ENCODE data around the gene IQCH. TPM values are rescaled to one million over a fixed set of nuclear protein-coding genes. Genes with fewer than 3 reads are reported as not detected.
A peak's percentile ranks its signal among the peaks of the same experiment; 100 is the strongest.

The IQCH gene
- total RNA-seq, 1 donor from 2014 or later: 2.0 TPM

DNA sequence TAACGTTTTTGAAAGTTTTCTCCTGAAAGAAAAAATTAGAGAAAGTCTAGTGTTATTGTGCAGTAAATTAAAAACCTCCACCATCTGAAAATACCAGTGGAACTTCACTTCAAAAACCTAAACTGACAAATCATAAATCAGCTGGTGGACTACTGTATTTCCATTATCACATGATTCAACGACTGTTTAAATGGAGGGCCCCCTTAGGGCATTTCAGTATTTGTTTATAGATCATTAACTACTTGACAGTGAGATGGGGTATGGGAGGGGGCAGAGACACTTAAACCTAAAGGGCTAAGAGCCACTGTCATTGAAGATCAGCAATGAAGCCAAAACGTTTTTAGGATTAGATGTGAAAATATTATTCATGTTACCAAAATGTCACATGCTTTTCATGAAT lies 257.6 kb downstream of the IQCH start:
- no peak for DNase-seq (ENCODE audit: extremely low spot score, unreplicated experiment)
- Mint-ChIP-seq H3K36me3 (peaks cover 19% of the 10 kb centered on the region), H3K4me1 (ENCODE audit: unreplicated experiment) (peaks cover 7% of the 10 kb centered on the region), H3K27me3 (no peaks in the 10 kb centered on the region), H3K9me3 (no peaks in the 10 kb centered on the region), H3K4me3 (no peak overlapping the region), H3K27ac (no peak overlapping the region)
- TF ChIP-seq, protein P1, sequence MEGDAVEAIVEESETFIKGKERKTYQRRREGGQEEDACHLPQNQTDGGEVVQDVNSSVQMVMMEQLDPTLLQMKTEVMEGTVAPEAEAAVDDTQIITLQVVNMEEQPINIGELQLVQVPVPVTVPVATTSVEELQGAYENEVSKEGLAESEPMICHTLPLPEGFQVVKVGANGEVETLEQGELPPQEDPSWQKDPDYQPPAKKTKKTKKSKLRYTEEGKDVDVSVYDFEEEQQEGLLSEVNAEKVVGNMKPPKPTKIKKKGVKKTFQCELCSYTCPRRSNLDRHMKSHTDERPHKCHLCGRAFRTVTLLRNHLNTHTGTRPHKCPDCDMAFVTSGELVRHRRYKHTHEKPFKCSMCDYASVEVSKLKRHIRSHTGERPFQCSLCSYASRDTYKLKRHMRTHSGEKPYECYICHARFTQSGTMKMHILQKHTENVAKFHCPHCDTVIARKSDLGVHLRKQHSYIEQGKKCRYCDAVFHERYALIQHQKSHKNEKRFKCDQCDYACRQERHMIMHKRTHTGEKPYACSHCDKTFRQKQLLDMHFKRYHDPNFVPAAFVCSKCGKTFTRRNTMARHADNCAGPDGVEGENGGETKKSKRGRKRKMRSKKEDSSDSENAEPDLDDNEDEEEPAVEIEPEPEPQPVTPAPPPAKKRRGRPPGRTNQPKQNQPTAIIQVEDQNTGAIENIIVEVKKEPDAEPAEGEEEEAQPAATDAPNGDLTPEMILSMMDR (conservative IDR thresholded peaks at IDR 0.05): no peak

DNA sequence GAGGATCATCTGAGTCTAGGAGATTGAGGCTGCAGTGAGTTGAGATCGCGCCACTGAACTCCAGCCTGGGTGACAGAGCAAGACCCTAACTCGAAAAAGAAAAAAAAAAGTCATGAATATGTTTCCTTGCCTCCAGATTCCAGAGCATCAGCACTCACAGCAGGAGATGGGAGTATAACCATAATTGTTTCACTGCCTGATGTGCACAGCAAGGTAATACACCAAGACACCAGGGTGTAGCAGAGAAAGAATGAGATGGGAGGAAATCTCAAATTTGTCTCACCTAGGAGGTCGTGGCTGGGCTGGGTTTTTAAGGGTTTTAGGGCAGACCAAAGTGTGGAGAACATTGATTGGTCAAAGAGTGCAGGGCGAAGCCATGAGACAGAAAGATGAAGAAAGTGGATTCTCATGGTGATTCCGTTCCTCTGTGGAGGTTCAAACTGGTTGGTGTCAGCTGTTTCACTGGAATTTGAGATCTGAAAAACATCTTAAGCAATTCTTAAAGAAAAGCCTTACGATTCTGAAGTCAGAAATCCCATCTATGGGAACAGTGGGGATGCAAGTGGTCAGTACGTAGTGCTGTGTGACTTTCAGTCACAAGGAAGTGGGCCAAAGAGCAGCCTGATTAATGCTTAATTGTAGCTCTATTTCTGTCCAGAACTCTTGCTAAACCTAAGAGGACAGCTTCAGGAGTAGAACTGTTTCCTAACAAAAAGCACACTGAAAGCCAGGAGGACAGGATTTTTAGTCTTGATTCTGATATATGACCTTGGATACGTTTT lies 258.5 kb downstream of the IQCH start:
- H3K4me1 Mint-ChIP-seq (ENCODE audit: unreplicated experiment): peaks cover 7% of the 10 kb centered on the region
- no peak overlapping the region for H3K27ac Mint-ChIP-seq
- H3K27me3 Mint-ChIP-seq: no peaks in the 10 kb centered on the region
- no peaks in the 10 kb centered on the region for H3K9me3 Mint-ChIP-seq
- peaks cover 19% of the 10 kb centered on the region for H3K36me3 Mint-ChIP-seq
- H3K4me3 Mint-ChIP-seq: no peak overlapping the region
- TF ChIP-seq, protein P1 (conservative IDR thresholded peaks at IDR 0.05): no peak
- no peak for DNase-seq (ENCODE audit: extremely low spot score, unreplicated experiment)

DNA sequence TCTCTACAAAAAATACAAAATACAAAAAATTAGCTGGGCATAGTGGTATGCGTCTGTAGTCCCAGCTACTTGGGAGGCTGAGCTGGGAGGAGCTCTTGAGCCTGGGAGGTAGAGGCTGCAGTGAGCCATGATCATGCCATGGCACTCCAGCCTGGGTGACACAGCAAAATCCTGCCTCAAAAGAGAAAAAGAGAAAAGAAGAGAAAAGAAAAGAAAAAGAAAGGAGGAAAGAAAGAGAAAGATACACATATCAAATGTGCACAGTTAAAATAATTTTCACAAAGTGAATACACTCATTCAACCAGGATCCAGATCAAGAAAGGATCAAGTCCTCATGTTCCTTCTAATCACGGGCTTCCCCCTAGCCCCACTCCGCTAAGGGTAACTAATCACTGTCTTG lies 260.5 kb downstream of the IQCH start:
- TF ChIP-seq, protein P1 (conservative IDR thresholded peaks at IDR 0.05): no peak
- H3K4me1 Mint-ChIP-seq (ENCODE audit: unreplicated experiment): peaks cover 7% of the 10 kb centered on the region
- H3K4me3 Mint-ChIP-seq: no peak overlapping the region
- no peak for DNase-seq (ENCODE audit: extremely low spot score, unreplicated experiment)
- no peaks in the 10 kb centered on the region for H3K9me3 Mint-ChIP-seq
- no peak overlapping the region for H3K27ac Mint-ChIP-seq
- H3K27me3 Mint-ChIP-seq: no peaks in the 10 kb centered on the region
- H3K36me3 Mint-ChIP-seq: peaks cover 19% of the 10 kb centered on the region

DNA sequence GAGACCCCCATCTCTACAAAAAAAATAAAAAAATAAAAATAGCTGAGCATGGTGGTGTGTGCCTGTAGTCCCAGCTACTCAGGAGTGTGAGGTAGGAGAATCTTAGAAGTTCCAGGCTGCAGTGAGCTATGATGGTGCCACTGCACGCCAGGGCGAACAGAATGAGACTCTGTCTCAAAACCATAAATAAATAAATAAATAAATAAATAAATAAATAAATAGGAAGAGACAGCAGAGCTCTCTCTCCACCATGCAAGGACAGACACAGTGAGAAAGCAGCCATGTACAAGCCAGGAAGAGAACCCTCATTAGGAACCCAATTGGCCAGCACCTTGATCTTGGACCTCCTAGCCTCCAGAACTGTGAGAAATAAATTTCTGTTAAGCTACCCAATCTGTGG lies 261.0 kb downstream of the IQCH start:
- Mint-ChIP-seq H3K4me3 (no peak overlapping the region), H3K36me3 (peaks cover 19% of the 10 kb centered on the region), H3K27ac (no peak overlapping the region), H3K9me3 (no peaks in the 10 kb centered on the region), H3K4me1 (ENCODE audit: unreplicated experiment) (peaks cover 7% of the 10 kb centered on the region), H3K27me3 (no peaks in the 10 kb centered on the region)
- no peak for DNase-seq (ENCODE audit: extremely low spot score, unreplicated experiment)
- TF ChIP-seq, protein P1 (conservative IDR thresholded peaks at IDR 0.05): no peak

DNA sequence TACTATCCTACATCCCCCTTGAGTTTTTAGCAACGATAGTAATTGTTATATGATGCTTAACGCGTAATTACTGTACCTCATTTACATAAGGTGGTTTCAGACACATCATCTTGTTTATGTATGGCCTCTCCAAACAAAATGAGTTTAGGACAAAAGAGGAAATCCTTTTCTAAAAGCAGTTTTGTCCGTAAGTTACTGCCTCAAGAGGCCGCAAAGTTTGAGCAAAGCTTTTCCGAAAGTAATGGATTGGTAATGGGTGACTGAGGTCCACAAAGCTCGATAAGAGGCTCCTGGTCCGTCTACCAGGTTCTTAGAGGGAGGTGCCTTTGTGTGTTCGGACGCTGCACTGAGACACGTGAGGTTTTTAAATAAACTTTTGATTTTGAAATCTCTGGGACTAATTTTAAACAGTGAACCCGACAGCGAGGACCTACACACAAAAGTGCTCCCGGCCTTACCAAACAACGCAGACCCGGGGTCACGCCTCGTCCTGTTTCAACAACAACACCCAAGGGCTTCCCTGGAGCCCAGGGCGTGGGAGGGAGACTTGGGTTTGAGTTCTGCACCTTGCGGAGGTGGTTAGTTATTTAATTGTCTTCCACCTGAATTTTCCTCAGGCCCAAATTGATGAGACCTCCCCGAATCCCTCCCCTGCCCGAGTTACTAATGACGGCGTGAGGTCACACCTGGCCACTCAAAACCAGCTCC lies 265.9 kb downstream of the IQCH start:
- Mint-ChIP-seq H3K27ac (peak overlapping the region; percentile 81), H3K9me3 (no peaks in the 10 kb centered on the region), H3K36me3 (no peaks in the 10 kb centered on the region), H3K4me3 (peak overlapping the region; percentile 87), H3K27me3 (no peaks in the 10 kb centered on the region), H3K4me1 (ENCODE audit: unreplicated experiment) (peaks cover 15% of the 10 kb centered on the region)
- no peak for DNase-seq (ENCODE audit: extremely low spot score, unreplicated experiment)
- TF ChIP-seq, protein P1 (conservative IDR thresholded peaks at IDR 0.05): no peak
